HEK293 (cell line): ENCODE data around the gene ABCA3.

Source experiments
- GLI4 ChIP-seq: fragments of 450-650 bp; formaldehyde crosslinking; IDR thresholded peaks from 2 replicates; pipeline ENCODE4 v1.5.1; 2016; ENCODE audit warnings: missing biosample characterization, missing genetic modification characterization
- KLF10 ChIP-seq: fragments of 450-650 bp; IDR thresholded peaks from 2 replicates; pipeline ENCODE4 v1.5.1; 2018; ENCODE audit warnings: missing biosample characterization, mild to moderate bottlenecking, missing genetic modification characterization
- TCF7L2 ChIP-seq: IDR thresholded peaks from 2 replicates; pipeline ENCODE4 v1.6.1; 2011; ENCODE audit warnings: low read depth, mild to moderate bottlenecking, inconsistent platforms, low read length, moderate library complexity, borderline replicate concordance
- ZIC2 ChIP-seq: fragments of 450-650 bp; formaldehyde crosslinking; IDR thresholded peaks from 2 replicates; pipeline ENCODE4 v1.5.1; 2016; ENCODE audit warnings: missing biosample characterization, missing genetic modification characterization
- ZNF274 ChIP-seq, 2 experiments: fragments of 200-500 bp in 1 of 2; fragments of 450-650 bp in 1 of 2; sonication (Bioruptor generic) in 1 of 2; formaldehyde crosslinking in 1 of 2; IDR thresholded peaks; 2 replicates each; pipeline versions ENCODE4 v1.5.1 to v1.6.1; 2014 to 2016; ENCODE audit warnings: borderline replicate concordance in 1 of 2, inconsistent platforms in 1 of 2, low read length in 1 of 2, missing biosample characterization in 1 of 2, missing genetic modification characterization in 1 of 2
- ZNF426 ChIP-seq: fragments of 450-650 bp; formaldehyde crosslinking; IDR thresholded peaks from 2 replicates; pipeline ENCODE4 v1.5.1; 2017; ENCODE audit warnings: missing biosample characterization, missing genetic modification characterization, mild to moderate bottlenecking, inconsistent platforms, moderate library complexity
- ZNF521 ChIP-seq: fragments of 450-650 bp; formaldehyde crosslinking; IDR thresholded peaks from 2 replicates; pipeline ENCODE4 v1.5.1; 2017; ENCODE audit warnings: missing biosample characterization, mild to moderate bottlenecking, missing genetic modification characterization
- ZNF660 ChIP-seq: fragments of 450-650 bp; IDR thresholded peaks from 2 replicates; pipeline ENCODE4 v1.5.1; 2018; ENCODE audit warnings: missing biosample characterization, mild to moderate bottlenecking, missing genetic modification characterization
- ZNF792 ChIP-seq: fragments of 450-650 bp; formaldehyde crosslinking; IDR thresholded peaks from 2 replicates; pipeline ENCODE4 v1.5.1; 2016; ENCODE audit warnings: missing biosample characterization, missing genetic modification characterization
- TF ChIP-seq, protein P1 (sequence below): fragments of 450-650 bp; formaldehyde crosslinking; IDR thresholded peaks from 2 replicates; pipeline ENCODE4 v1.5.1; 2016; ENCODE audit warnings: missing biosample characterization, missing genetic modification characterization
- TF ChIP-seq, protein P2 (sequence below): fragments of 450-650 bp; IDR thresholded peaks from 2 replicates; pipeline ENCODE4 v1.5.1; 2018; ENCODE audit warnings: missing biosample characterization, mild to moderate bottlenecking, missing genetic modification characterization
- TF ChIP-seq, protein P3 (sequence below): fragments of 450-650 bp; IDR thresholded peaks from 2 replicates; pipeline ENCODE4 v1.5.1; 2018; ENCODE audit warnings: missing biosample characterization, missing genetic modification characterization
- TF ChIP-seq, protein P4 (sequence below): fragments of 450-650 bp; formaldehyde crosslinking; IDR thresholded peaks from 2 replicates; pipeline ENCODE4 v1.5.1; 2017; ENCODE audit warnings: missing biosample characterization, missing genetic modification characterization
- TF ChIP-seq, protein P5 (sequence below): sonication (generic); formaldehyde crosslinking; IDR thresholded peaks from 2 replicates; pipeline ENCODE4 v1.8.1; 2022; ENCODE audit warnings: mild to moderate bottlenecking, moderate library complexity, missing genetic modification reagents

DNA sequence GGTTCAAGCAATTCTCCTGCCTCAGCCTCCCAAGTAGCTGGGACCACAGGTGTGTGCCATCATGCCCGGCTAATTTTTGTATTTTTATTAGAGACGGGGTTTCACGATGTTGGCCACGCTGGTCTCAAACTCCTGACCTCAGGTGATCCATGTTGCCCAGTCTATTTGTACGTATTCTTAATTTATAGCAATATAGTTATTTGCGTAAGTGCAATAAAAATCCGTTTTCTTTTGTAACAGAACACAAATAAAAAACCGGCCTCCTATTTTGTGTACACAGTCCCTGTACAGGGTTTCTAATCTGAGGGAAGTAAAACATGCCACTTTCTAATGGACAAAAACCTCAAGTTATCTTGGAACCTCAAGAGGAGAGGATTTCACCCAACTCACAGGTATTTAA is 80.3 kb downstream of the ABCA3 start:
- TF ChIP-seq, protein P1, sequence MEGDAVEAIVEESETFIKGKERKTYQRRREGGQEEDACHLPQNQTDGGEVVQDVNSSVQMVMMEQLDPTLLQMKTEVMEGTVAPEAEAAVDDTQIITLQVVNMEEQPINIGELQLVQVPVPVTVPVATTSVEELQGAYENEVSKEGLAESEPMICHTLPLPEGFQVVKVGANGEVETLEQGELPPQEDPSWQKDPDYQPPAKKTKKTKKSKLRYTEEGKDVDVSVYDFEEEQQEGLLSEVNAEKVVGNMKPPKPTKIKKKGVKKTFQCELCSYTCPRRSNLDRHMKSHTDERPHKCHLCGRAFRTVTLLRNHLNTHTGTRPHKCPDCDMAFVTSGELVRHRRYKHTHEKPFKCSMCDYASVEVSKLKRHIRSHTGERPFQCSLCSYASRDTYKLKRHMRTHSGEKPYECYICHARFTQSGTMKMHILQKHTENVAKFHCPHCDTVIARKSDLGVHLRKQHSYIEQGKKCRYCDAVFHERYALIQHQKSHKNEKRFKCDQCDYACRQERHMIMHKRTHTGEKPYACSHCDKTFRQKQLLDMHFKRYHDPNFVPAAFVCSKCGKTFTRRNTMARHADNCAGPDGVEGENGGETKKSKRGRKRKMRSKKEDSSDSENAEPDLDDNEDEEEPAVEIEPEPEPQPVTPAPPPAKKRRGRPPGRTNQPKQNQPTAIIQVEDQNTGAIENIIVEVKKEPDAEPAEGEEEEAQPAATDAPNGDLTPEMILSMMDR (tag by site-specific recombination): no peak
- no peak for TF ChIP-seq GLI4 (tag by site-specific recombination)
- TF ChIP-seq TCF7L2: no peak
- no peak for TF ChIP-seq ZNF521 (tag by site-specific recombination)
- TF ChIP-seq, protein P2, sequence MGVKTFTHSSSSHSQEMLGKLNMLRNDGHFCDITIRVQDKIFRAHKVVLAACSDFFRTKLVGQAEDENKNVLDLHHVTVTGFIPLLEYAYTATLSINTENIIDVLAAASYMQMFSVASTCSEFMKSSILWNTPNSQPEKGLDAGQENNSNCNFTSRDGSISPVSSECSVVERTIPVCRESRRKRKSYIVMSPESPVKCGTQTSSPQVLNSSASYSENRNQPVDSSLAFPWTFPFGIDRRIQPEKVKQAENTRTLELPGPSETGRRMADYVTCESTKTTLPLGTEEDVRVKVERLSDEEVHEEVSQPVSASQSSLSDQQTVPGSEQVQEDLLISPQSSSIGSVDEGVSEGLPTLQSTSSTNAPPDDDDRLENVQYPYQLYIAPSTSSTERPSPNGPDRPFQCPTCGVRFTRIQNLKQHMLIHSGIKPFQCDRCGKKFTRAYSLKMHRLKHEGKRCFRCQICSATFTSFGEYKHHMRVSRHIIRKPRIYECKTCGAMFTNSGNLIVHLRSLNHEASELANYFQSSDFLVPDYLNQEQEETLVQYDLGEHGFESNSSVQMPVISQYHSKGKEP: no peak
- no peak for TF ChIP-seq ZNF274 (IDR thresholded peaks at IDR 0.05; ENCODE audit: low read length)
- no peak for TF ChIP-seq ZNF274 (tag by site-specific recombination; IDR thresholded peaks at IDR 0.05; ENCODE audit: borderline replicate concordance)
- TF ChIP-seq ZNF792 (tag by site-specific recombination): no peak
- no peak for TF ChIP-seq KLF10 (tag by site-specific recombination)
- TF ChIP-seq ZNF426 (tag by site-specific recombination): no peak
- no peak for TF ChIP-seq ZNF660 (tag by site-specific recombination)
- TF ChIP-seq, protein P3, sequence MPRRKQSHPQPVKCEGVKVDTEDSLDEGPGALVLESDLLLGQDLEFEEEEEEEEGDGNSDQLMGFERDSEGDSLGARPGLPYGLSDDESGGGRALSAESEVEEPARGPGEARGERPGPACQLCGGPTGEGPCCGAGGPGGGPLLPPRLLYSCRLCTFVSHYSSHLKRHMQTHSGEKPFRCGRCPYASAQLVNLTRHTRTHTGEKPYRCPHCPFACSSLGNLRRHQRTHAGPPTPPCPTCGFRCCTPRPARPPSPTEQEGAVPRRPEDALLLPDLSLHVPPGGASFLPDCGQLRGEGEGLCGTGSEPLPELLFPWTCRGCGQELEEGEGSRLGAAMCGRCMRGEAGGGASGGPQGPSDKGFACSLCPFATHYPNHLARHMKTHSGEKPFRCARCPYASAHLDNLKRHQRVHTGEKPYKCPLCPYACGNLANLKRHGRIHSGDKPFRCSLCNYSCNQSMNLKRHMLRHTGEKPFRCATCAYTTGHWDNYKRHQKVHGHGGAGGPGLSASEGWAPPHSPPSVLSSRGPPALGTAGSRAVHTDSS: no peak
- TF ChIP-seq, protein P4, sequence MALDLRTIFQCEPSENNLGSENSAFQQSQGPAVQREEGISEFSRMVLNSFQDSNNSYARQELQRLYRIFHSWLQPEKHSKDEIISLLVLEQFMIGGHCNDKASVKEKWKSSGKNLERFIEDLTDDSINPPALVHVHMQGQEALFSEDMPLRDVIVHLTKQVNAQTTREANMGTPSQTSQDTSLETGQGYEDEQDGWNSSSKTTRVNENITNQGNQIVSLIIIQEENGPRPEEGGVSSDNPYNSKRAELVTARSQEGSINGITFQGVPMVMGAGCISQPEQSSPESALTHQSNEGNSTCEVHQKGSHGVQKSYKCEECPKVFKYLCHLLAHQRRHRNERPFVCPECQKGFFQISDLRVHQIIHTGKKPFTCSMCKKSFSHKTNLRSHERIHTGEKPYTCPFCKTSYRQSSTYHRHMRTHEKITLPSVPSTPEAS (tag by site-specific recombination): no peak
- no peak for TF ChIP-seq ZIC2 (tag by site-specific recombination)
- TF ChIP-seq, protein P5, sequence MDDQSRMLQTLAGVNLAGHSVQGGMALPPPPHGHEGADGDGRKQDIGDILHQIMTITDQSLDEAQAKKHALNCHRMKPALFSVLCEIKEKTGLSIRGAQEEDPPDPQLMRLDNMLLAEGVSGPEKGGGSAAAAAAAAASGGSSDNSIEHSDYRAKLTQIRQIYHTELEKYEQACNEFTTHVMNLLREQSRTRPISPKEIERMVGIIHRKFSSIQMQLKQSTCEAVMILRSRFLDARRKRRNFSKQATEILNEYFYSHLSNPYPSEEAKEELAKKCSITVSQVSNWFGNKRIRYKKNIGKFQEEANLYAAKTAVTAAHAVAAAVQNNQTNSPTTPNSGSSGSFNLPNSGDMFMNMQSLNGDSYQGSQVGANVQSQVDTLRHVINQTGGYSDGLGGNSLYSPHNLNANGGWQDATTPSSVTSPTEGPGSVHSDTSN (CRISPR knock-in tag): no peak
